Testis (tissue), 2 donors: ENCODE data around the gene XYLT1.

Source experiments
- CTCF ChIP-seq, 3 experiments: fragments of 450-650 bp in 2 of 3; fragments of 200-600 bp in 1 of 3; sonication (generic) in 1 of 3; IDR thresholded peaks; one replicate each; pipeline ENCODE4 v1.5.1; 2016 to 2019; ENCODE audit warnings: antibody characterized with exemption in 3 of 3, mild to moderate bottlenecking in 2 of 3, moderate library complexity in 1 of 3
- POLR2A ChIP-seq: fragments of 450-650 bp; IDR thresholded peaks from one replicate; pipeline ENCODE4 v1.6.1; 2017; ENCODE audit warnings: antibody characterized with exemption, mild to moderate bottlenecking, moderate library complexity

DNA sequence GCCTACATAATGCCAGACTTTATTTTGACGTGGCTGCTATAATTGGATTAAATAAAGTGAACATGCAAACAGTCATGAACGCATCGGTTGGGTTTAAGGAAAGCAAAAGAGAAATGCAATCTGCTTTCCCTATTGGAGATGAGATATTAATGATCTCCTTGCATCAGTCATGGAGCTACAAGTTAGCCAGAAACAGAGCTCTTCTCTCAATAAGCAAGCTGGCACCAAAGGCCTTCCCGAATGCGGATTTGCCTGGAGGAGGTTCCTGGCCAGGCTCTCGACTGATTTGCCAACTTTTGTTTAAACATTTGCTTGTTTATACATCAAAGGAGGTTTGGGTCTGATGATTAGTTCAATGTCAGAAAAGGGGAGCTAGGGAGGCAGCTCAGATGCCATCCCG lies 318.4 kb downstream of the XYLT1 start:
- TF ChIP-seq CTCF (IDR thresholded peaks at IDR 0.05) (no peak), POLR2A (no peak)
